T-helper 17 cell (primary cell): ENCODE data around the gene TREML2. TPM values are rescaled to one million over a fixed set of nuclear protein-coding genes. Genes with fewer than 3 reads are reported as not detected.
"Not testable (repeated sequence)": the region's sequence is repeated elsewhere in the genome, so short reads cannot be mapped to it uniquely, and the experiment has no call there.

ENCODE experiments used
- ATAC-seq: fragments of 150-1000 bp; cut with Tn5 transposase; 2 replicates; pipeline ENCODE4 v1.10.0; 2021; ENCODE audit warnings: mild to moderate bottlenecking, moderate library complexity
- DNase-seq, 3 donors: peaks; one replicate each; pipeline versions ENCODE4 v3.0.0 to v3.0.0-alpha.2; 2020 to 2021
- H3K9me3 ChIP-seq: one replicate; pipeline ENCODE4 v1.7.0; 2013; ENCODE audit warnings: low read length, mild to moderate bottlenecking; ENCODE audit not compliant: control insufficient read depth, poor library complexity, severe bottlenecking
- H3K27ac Mint-ChIP-seq: one replicate; pipeline ENCODE4 v1.8.0; 2022; ENCODE audit warnings: mild to moderate bottlenecking, moderate library complexity, mixed read lengths
- H3K27me3 Mint-ChIP-seq: one replicate; pipeline ENCODE4 v1.8.0; 2022; ENCODE audit warnings: mixed read lengths
- H3K36me3 Mint-ChIP-seq: one replicate; pipeline ENCODE4 v1.8.0; 2022; ENCODE audit warnings: low read depth, mixed read lengths
- H3K4me1 Mint-ChIP-seq: one replicate; pipeline ENCODE4 v1.8.0; 2022; ENCODE audit warnings: mild to moderate bottlenecking, mixed read lengths
- H3K4me3 Mint-ChIP-seq: one replicate; pipeline ENCODE4 v1.8.0; 2022; ENCODE audit warnings: mild to moderate bottlenecking, moderate library complexity, mixed read lengths
- total RNA-seq, 4 donors: library from RNA in 2 of 4; stranded (reverse) in 2 of 4; gene quantifications; one replicate each; pipeline ENCODE4 v1.2.3 and lab custom pipeline; 2022 to 2026

TREML2 gene, protein sequence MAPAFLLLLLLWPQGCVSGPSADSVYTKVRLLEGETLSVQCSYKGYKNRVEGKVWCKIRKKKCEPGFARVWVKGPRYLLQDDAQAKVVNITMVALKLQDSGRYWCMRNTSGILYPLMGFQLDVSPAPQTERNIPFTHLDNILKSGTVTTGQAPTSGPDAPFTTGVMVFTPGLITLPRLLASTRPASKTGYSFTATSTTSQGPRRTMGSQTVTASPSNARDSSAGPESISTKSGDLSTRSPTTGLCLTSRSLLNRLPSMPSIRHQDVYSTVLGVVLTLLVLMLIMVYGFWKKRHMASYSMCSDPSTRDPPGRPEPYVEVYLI
- total RNA-seq = 1 to 10 TPM; 2.9 to 3.8 TPM
- 2.6 to 16.5 reads per million in 2 donors for total RNA-seq (lab: John Stamatoyannopoulos, UW)

GRCh38 chr6:41200901-41201763, at the start of gene TREML2:
TREML2 (minus strand) TSS chr6:41201149; CDS start chr6:41201008, 141 bp downstream.
- DNase-seq = no peak
- peaks cover 54% of the 10 kb centered on the region for H3K4me1 Mint-ChIP-seq

DNA sequence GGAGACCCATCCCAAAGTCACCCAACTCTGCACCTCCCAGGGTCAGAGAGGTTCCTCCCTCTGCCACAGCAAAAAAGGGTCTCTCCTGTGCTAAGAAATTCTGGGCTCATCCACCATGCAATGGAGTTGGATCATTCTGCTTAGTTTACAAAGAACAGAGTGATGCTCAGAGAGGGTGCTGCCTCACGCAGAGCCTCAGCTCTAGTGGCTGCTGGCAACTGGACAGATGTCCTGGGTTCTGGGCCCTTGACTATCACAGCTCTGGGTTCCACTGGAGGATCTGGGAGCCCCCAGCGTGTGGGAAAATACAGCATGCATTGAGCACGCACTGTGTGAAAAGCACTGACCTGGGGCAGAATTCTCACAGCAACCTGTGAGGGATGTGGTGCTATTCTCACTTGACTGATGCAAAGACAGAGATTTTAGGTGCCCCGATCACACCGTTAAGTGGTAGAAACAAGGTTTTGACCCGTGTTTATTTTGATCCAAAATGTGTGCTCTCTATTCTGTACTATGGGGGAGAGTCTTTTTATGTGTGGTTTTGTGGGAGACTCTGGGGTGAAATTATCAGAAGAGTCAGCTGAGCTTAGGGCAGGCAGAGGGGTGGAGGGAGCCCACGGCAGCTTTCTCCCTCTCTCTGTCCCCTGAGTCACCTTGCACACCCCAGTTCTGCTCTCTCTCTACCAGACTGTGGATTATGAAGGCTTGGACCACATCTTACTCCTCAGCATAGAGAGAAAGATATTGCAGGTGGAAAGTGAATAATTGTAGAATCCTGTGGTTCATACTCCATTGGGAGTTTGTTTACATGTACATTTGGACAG, 47.1 kb upstream of the TREML2 start:
- Mint-ChIP-seq H3K4me3 (no peak overlapping the region), H3K36me3 (no peaks in the 10 kb centered on the region), H3K4me1 (peaks cover 12% of the 10 kb centered on the region), H3K27ac (peak overlapping the region; percentile 32), H3K27me3 (no peaks in the 10 kb centered on the region)
- no peak for ATAC-seq
- DNase-seq = no peak
- no peaks in the 10 kb centered on the region for H3K9me3 ChIP-seq

More at GRCh38 chr6:41200901-41201763, at the start of gene TREML2:
- Mint-ChIP-seq H3K27me3 (no peaks in the 10 kb centered on the region), H3K4me3 (peak within 1 kb of the TSS; percentile 87), H3K27ac (peak within 1 kb of the TSS; percentile 97), H3K36me3 (peaks cover 5% of the 10 kb centered on the region)
- ATAC-seq = peak; percentile 38
- H3K9me3 ChIP-seq = no peaks in the 10 kb centered on the region

DNA sequence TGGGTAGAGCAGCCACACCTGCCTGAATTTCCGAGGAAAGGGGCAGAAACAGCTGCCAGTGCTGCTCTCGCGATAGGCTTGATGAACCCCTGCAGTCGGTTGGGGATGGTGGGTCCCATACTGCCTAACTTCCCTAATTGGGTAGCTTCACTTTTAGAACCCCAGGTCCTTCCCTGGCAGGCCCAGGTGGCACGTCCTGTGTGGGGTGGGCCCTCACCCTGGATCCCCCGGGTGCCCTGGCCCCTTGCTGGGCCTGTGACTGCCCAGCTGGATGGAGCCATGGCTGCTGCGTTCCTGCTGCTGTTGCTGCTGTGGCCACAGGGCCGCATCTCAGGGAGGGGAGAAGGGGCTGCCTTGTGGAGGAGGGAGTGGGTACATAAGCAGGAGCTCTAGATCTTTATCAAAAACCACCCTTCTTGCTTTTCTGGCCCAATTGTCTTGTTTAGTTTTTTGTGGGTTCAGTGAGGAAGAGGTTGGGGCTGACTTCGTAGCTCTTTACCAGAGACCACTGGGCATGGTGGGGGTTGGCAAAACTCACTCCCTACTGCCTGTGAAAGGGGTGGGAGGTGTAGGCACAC, 46.4 kb upstream of the TREML2 start:
- H3K27ac Mint-ChIP-seq = peak overlapping the region; percentile 32
- ATAC-seq = no peak

GRCh38 chr6:41246529-41246928, 45.6 kb upstream of the TREML2 start:
- not testable (repeated sequence) for H3K4me3 Mint-ChIP-seq, H3K27ac Mint-ChIP-seq, ATAC-seq, DNase-seq, H3K9me3 ChIP-seq, H3K36me3 Mint-ChIP-seq, H3K27me3 Mint-ChIP-seq
- H3K4me1 Mint-ChIP-seq = peaks cover 12% of the 10 kb centered on the region

More for the DNA sequence above, 46.4 kb upstream of the TREML2 start:
- Mint-ChIP-seq H3K27me3 (no peaks in the 10 kb centered on the region), H3K4me1 (peaks cover 12% of the 10 kb centered on the region), H3K4me3 (no peak overlapping the region), H3K36me3 (no peaks in the 10 kb centered on the region)
- no peaks in the 10 kb centered on the region for H3K9me3 ChIP-seq
- no peak for DNase-seq

GRCh38 chr6:41239467-41240159, 38.7 kb upstream of the TREML2 start:
- Mint-ChIP-seq H3K27me3 (peaks cover 24% of the 10 kb centered on the region), H3K36me3 (no peaks in the 10 kb centered on the region), H3K27ac (peak overlapping the region; percentile 34), H3K4me1 (peaks cover 6% of the 10 kb centered on the region), H3K4me3 (no peak overlapping the region)
- DNase-seq (no peak), ATAC-seq (no peak)
- H3K9me3 ChIP-seq = no peaks in the 10 kb centered on the region

DNA sequence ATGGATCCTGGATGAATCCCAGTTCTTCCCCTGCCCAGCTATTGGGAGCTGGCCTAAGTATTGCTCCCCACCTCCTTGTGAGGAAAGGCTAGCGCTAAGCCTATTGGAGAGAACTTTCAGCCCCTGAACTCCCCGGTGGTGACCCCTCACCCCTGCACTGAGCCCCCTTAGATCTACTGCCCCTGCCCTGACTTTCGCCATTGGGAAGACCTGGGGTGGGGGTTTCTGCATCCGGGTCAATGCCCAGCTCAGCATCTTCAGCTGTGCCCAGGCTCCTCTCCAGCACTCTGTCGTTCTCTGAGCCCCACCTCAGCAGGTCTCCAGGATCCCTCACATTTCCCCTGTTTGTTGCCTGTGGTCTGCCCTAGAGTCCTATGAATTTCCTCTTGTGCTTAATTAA, 36.2 kb upstream of the TREML2 start:
- Mint-ChIP-seq H3K36me3 (no peaks in the 10 kb centered on the region), H3K4me3 (no peak overlapping the region), H3K4me1 (peaks cover 6% of the 10 kb centered on the region), H3K27me3 (peaks cover 29% of the 10 kb centered on the region), H3K27ac (no peak overlapping the region)
- H3K9me3 ChIP-seq = no peaks in the 10 kb centered on the region
- DNase-seq = no peak
- no peak for ATAC-seq

DNA sequence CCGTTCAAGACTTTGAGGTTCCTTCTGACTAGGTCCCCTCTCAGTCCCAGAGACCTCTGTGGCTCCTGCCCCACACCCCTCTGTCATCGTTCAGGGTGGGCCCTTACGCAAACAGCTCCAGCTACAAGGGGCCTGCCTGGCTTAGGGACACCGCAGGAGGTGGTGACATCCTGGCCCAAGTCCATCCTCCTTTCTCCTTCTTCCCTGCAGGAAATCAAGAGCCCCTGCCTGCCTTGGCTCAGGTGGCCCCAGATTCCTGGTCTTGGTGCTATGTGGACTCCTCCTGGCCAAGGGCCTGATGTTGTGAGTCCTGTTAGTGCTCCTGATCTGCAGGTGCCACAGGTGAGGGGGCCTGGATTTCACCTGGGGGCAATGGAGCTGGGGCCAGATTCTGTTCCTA, 35.3 kb upstream of the TREML2 start:
- Mint-ChIP-seq H3K4me3 (no peak overlapping the region), H3K27me3 (peaks cover 32% of the 10 kb centered on the region), H3K36me3 (no peaks in the 10 kb centered on the region), H3K27ac (no peak overlapping the region), H3K4me1 (peaks cover 6% of the 10 kb centered on the region)
- ATAC-seq (no peak), DNase-seq (no peak)
- no peaks in the 10 kb centered on the region for H3K9me3 ChIP-seq

GRCh38 chr6:41232667-41233066, 31.7 kb upstream of the TREML2 start:
- no peak for ATAC-seq
- peaks cover 21% of the 10 kb centered on the region for H3K27me3 Mint-ChIP-seq

GRCh38 chr6:41231246-41231645, 30.3 kb upstream of the TREML2 start:
- H3K4me3 Mint-ChIP-seq = no peak overlapping the region
- DNase-seq = no peak
- H3K27ac Mint-ChIP-seq = no peak overlapping the region
- peaks cover 9% of the 10 kb centered on the region for H3K4me1 Mint-ChIP-seq
- peaks cover 19% of the 10 kb centered on the region for H3K27me3 Mint-ChIP-seq
- H3K36me3 Mint-ChIP-seq = peaks cover 6% of the 10 kb centered on the region
- H3K9me3 ChIP-seq = no peaks in the 10 kb centered on the region
- ATAC-seq = no peak

More at GRCh38 chr6:41232667-41233066, 31.7 kb upstream of the TREML2 start:
- DNase-seq = no peak
- no peaks in the 10 kb centered on the region for H3K9me3 ChIP-seq
- H3K4me1 Mint-ChIP-seq = peaks cover 14% of the 10 kb centered on the region
- H3K4me3 Mint-ChIP-seq = no peak overlapping the region
- peaks cover 5% of the 10 kb centered on the region for H3K36me3 Mint-ChIP-seq
- no peak overlapping the region for H3K27ac Mint-ChIP-seq

- H3K36me3 Mint-ChIP-seq = peaks cover 6% of the 10 kb centered on the region
- H3K9me3 ChIP-seq = no peaks in the 10 kb centered on the region
- ATAC-seq (no peak), DNase-seq (no peak)
- H3K27ac Mint-ChIP-seq = no peak overlapping the region
- H3K27me3 Mint-ChIP-seq = peaks cover 26% of the 10 kb centered on the region
- H3K4me3 Mint-ChIP-seq = no peak overlapping the region
- H3K4me1 Mint-ChIP-seq = peaks cover 8% of the 10 kb centered on the region
Observed at GRCh38 chr6:41229721-41230120, 28.8 kb upstream of the TREML2 start.

GRCh38 chr6:41228616-41229015, 27.7 kb upstream of the TREML2 start:
- no peaks in the 10 kb centered on the region for H3K9me3 ChIP-seq
- H3K36me3 Mint-ChIP-seq = peaks cover 8% of the 10 kb centered on the region
- H3K4me1 Mint-ChIP-seq = peaks cover 8% of the 10 kb centered on the region
- H3K27me3 Mint-ChIP-seq = peaks cover 35% of the 10 kb centered on the region
- no peak overlapping the region for H3K4me3 Mint-ChIP-seq
- ATAC-seq = no peak
- no peak overlapping the region for H3K27ac Mint-ChIP-seq
- DNase-seq = no peak

GRCh38 chr6:41228096-41228495, 27.1 kb upstream of the TREML2 start, which contains the start of gene TREML4:
TREML4 (plus strand) TSS chr6:41228349; CDS start chr6:41228428, 79 bp downstream.
- Mint-ChIP-seq H3K27me3 (peaks cover 35% of the 10 kb centered on the region), H3K27ac (no peak within 1 kb of the TSS), H3K4me1 (peaks cover 11% of the 10 kb centered on the region), H3K36me3 (peaks cover 8% of the 10 kb centered on the region), H3K4me3 (no peak within 1 kb of the TSS)
- no peaks in the 10 kb centered on the region for H3K9me3 ChIP-seq
- no peak for ATAC-seq
- no peak for DNase-seq
